HepG2 (cell line): ENCODE results near the gene DMKN. TPM values are rescaled to one million over a fixed set of nuclear protein-coding genes. Genes with fewer than 3 reads are reported as not detected.

Experiments used
- AKAP8 ChIP-seq: sonication (generic); formaldehyde crosslinking; IDR thresholded peaks from 2 replicates; pipeline ENCODE4 v1.5.1; 2020; ENCODE audit warnings: mild to moderate bottlenecking, missing genetic modification reagents
- CEBPZ ChIP-seq: IDR thresholded peaks from 2 replicates; pipeline ENCODE4 v1.6.1; 2012; ENCODE audit warnings: low read length, improper control_type of control experiment
- ELF1 ChIP-seq: sonication (generic); formaldehyde crosslinking; IDR thresholded peaks from 2 replicates; pipeline ENCODE4 v1.4.0; 2020; ENCODE audit warnings: missing genetic modification reagents
- KDM5A ChIP-seq: fragments of 200-600 bp; sonication (generic); IDR thresholded peaks from 2 replicates; pipeline ENCODE4 v1.7.0; 2018; ENCODE audit warnings: antibody characterized with exemption, mild to moderate bottlenecking, low read length, borderline replicate concordance
- MTA1 ChIP-seq: sonication (generic); formaldehyde crosslinking; IDR thresholded peaks from 2 replicates; pipeline ENCODE4 v1.4.0; 2020; ENCODE audit warnings: missing genetic modification reagents, mild to moderate bottlenecking, borderline replicate concordance
- MXD4 ChIP-seq: IDR thresholded peaks from 2 replicates; pipeline ENCODE4 v1.6.1; 2016; ENCODE audit warnings: mild to moderate bottlenecking, missing biosample characterization, missing genetic modification reagents
- NFYC ChIP-seq: IDR thresholded peaks from 2 replicates; pipeline ENCODE4 v1.6.1; 2016; ENCODE audit warnings: missing genetic modification reagents, missing compliant biosample characterization
- PTBP1 ChIP-seq: fragments of 200-400 bp; formaldehyde crosslinking; IDR thresholded peaks from 2 replicates; pipeline ENCODE4 v1.6.1; 2018; ENCODE audit warnings: low read length, low read depth; ENCODE audit not compliant: poor library complexity, severe bottlenecking
- RARG ChIP-seq: sonication (generic); formaldehyde crosslinking; IDR thresholded peaks from 2 replicates; pipeline ENCODE4 v1.4.0; 2020; ENCODE audit warnings: low read depth, mild to moderate bottlenecking, missing genetic modification reagents
- SP1 ChIP-seq, 2 experiments: fragments of 450-650 bp in 1 of 2; sonication (generic) in 1 of 2; formaldehyde crosslinking in 1 of 2; IDR thresholded peaks; 2 replicates each; pipeline versions ENCODE4 v1.4.0 to v1.6.1; 2016 to 2020; ENCODE audit warnings: missing genetic modification reagents in 1 of 2
- SRF ChIP-seq: IDR thresholded peaks from 2 replicates; pipeline ENCODE4 v1.6.1; 2011; ENCODE audit warnings: mild to moderate bottlenecking, low read depth, low read length, moderate library complexity
- SRSF1 ChIP-seq: fragments of 200-400 bp; formaldehyde crosslinking; optimal IDR thresholded peaks from 2 replicates; pipeline ENCODE3; 2017; ENCODE audit warnings: mild to moderate bottlenecking, low read depth, low read length, moderate library complexity
- STAT5B ChIP-seq: sonication (generic); formaldehyde crosslinking; IDR thresholded peaks from 2 replicates; pipeline ENCODE4 v1.4.0; 2020; ENCODE audit warnings: missing genetic modification reagents
- YY1 ChIP-seq: IDR thresholded peaks from 2 replicates; pipeline ENCODE4 v1.6.1; 2011; ENCODE audit warnings: low read length, low read depth, moderate library complexity, mild to moderate bottlenecking; ENCODE audit not compliant: insufficient read depth, insufficient replicate concordance
- ZNF180 ChIP-seq: sonication (generic); formaldehyde crosslinking; IDR thresholded peaks from 2 replicates; pipeline ENCODE4 v1.4.0; 2020; ENCODE audit warnings: low read depth, missing genetic modification reagents, borderline replicate concordance
- ZNF230 ChIP-seq: sonication (generic); formaldehyde crosslinking; IDR thresholded peaks from 2 replicates; pipeline ENCODE4 v1.4.0; 2020; ENCODE audit warnings: mild to moderate bottlenecking, missing genetic modification reagents
- ZNF274 ChIP-seq: sonication (generic); formaldehyde crosslinking; IDR thresholded peaks from 2 replicates; pipeline ENCODE4 v1.5.1; 2020; ENCODE audit warnings: mild to moderate bottlenecking, missing genetic modification reagents
- ZNF547 ChIP-seq: sonication (generic); formaldehyde crosslinking; IDR thresholded peaks from 2 replicates; pipeline ENCODE4 v1.5.1; 2020; ENCODE audit warnings: mild to moderate bottlenecking, missing genetic modification reagents
- ZNF567 ChIP-seq: sonication (generic); formaldehyde crosslinking; IDR thresholded peaks from 2 replicates; pipeline ENCODE4 v1.8.1; 2023; ENCODE audit warnings: mild to moderate bottlenecking, missing genetic modification reagents, borderline replicate concordance
- polyA plus RNA-seq, 8 experiments: library from polyadenylated mRNA; depleted of rRNA in 3 of 8; stranded (reverse) in 7 of 8; unstranded in 1 of 8; fragments of >200 nt; fragmentation: Illumina TruSeq in 4 of 8; extraction: Trizol in 4 of 8; gene quantifications; 2 replicates each; pipeline versions ENCODE4 v1.2.1 to v1.2.3, GENCODE V29; 2011 to 2016; ENCODE audit warnings: low read depth in 4 of 8, missing spikeins in 1 of 8, mixed read lengths in 1 of 8; ENCODE audit not compliant: insufficient read depth in 1 of 8
- total RNA-seq, 5 experiments: library from RNA; depleted of rRNA; stranded (reverse); fragments of >200 nt; fragmentation: Illumina TruSeq; extraction: Trizol; gene quantifications; 2 replicates each; pipeline ENCODE4 v1.2.3, GENCODE V29; 2016; ENCODE audit warnings: low read depth in 1 of 5
- TF ChIP-seq, protein P1 (sequence below): sonication (generic); formaldehyde crosslinking; IDR thresholded peaks from 2 replicates; pipeline ENCODE4 v1.4.0; 2020; ENCODE audit warnings: missing genetic modification reagents
- TF ChIP-seq, protein P2 (sequence below): sonication (generic); formaldehyde crosslinking; IDR thresholded peaks from 2 replicates; pipeline ENCODE4 v1.4.0; 2020; ENCODE audit warnings: low read depth, missing genetic modification reagents
- TF ChIP-seq, protein P3 (sequence below): fragments of 450-650 bp; IDR thresholded peaks from 2 replicates; pipeline ENCODE4 v1.6.1; 2017

DMKN gene
- total and polyA plus RNA-seq, 2 of the 13 experiments (the other 11 are each of a cell fraction or from before 2014, with no cell fraction given): 50.8 to 57.1 TPM

DNA sequence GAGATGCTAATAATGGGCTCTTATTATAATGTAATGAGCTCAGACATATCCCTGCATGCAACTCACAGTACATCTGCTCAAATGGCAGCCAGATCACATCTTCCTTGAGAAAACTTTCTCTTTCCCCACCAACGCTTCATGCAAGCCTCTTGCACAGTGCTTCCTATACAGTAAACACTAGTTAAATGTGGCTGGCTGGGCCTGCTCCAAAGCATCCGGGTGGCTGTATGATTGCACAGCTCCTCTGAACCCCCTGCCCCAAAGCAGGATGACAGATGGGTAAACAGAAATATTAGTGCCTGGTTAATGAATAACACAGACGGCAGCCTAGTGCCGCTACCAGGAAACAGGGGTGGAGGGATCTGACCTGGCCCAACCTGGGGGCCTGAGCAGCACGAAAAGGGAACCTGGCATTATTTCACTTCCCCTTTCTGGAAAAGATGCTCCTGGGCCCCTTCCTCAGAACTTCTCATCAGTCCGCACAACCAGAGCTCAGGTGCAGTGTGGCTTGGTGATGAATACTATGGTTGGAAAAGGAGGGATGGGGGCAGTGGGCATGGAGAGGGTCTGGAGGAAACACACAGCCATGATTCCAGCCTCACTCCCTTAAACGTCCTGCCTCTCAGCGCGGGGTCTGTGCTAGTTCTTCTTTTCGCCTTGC, 54.6 kb downstream of the DMKN start (continued):
- no peak for TF ChIP-seq NFYC (CRISPR knock-in tag)
- no peak for TF ChIP-seq CEBPZ
- TF ChIP-seq ZNF567: no peak; the same call in 1 of the 2 replicates
- TF ChIP-seq ZNF180 (CRISPR knock-in tag): no peak
- TF ChIP-seq ELF1 (CRISPR knock-in tag): peak; percentile 76
- TF ChIP-seq ZNF274 (CRISPR knock-in tag): no peak
- TF ChIP-seq AKAP8 (CRISPR knock-in tag): no peak
- peak; percentile 43; the same call in 1 of the 2 replicates for TF ChIP-seq MTA1 (CRISPR knock-in tag)
- TF ChIP-seq SP1 (IDR thresholded peaks at IDR 0.05): no peak
- no peak for TF ChIP-seq SP1 (CRISPR knock-in tag; IDR thresholded peaks at IDR 0.05)
- no peak for TF ChIP-seq SRF
- TF ChIP-seq YY1: peak; percentile 5
- TF ChIP-seq, protein P1, sequence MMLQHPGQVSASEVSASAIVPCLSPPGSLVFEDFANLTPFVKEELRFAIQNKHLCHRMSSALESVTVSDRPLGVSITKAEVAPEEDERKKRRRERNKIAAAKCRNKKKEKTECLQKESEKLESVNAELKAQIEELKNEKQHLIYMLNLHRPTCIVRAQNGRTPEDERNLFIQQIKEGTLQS: no peak
- TF ChIP-seq ZNF230 (CRISPR knock-in tag): peak; percentile 31; the same call in 1 of the 2 replicates
- TF ChIP-seq ZNF547 (CRISPR knock-in tag): no peak
- no peak for TF ChIP-seq STAT5B (CRISPR knock-in tag)
- no peak for TF ChIP-seq RARG (CRISPR knock-in tag)
- TF ChIP-seq, protein P2, sequence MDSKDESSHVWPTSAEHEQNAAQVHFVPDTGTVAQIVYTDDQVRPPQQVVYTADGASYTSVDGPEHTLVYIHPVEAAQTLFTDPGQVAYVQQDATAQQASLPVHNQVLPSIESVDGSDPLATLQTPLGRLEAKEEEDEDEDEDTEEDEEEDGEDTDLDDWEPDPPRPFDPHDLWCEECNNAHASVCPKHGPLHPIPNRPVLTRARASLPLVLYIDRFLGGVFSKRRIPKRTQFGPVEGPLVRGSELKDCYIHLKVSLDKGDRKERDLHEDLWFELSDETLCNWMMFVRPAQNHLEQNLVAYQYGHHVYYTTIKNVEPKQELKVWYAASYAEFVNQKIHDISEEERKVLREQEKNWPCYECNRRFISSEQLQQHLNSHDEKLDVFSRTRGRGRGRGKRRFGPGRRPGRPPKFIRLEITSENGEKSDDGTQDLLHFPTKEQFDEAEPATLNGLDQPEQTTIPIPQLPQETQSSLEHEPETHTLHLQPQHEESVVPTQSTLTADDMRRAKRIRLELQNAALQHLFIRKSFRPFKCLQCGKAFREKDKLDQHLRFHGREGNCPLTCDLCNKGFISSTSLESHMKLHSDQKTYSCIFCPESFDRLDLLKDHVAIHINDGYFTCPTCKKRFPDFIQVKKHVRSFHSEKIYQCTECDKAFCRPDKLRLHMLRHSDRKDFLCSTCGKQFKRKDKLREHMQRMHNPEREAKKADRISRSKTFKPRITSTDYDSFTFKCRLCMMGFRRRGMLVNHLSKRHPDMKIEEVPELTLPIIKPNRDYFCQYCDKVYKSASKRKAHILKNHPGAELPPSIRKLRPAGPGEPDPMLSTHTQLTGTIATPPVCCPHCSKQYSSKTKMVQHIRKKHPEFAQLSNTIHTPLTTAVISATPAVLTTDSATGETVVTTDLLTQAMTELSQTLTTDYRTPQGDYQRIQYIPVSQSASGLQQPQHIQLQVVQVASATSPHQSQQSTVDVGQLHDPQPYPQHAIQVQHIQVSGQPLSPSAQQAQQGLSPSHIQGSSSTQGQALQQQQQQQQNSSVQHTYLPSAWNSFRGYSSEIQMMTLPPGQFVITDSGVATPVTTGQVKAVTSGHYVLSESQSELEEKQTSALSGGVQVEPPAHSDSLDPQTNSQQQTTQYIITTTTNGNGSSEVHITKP (CRISPR knock-in tag): peak; percentile 78; the same call in 1 of the 2 replicates
- TF ChIP-seq MXD4 (CRISPR knock-in tag): no peak; the same call in 1 of the 2 replicates
- no peak for TF ChIP-seq PTBP1
- no peak for TF ChIP-seq KDM5A
- TF ChIP-seq, protein P3, sequence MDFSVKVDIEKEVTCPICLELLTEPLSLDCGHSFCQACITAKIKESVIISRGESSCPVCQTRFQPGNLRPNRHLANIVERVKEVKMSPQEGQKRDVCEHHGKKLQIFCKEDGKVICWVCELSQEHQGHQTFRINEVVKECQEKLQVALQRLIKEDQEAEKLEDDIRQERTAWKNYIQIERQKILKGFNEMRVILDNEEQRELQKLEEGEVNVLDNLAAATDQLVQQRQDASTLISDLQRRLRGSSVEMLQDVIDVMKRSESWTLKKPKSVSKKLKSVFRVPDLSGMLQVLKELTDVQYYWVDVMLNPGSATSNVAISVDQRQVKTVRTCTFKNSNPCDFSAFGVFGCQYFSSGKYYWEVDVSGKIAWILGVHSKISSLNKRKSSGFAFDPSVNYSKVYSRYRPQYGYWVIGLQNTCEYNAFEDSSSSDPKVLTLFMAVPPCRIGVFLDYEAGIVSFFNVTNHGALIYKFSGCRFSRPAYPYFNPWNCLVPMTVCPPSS: no peak
- no peak for TF ChIP-seq SRSF1
